ENCODE data around the gene PHF2. TPM values are rescaled to one million over a fixed set of nuclear protein-coding genes. Genes with fewer than 3 reads are reported as not detected.

The PHF2 gene
- total RNA-seq, 1 experiment from 2014 or later, result 11.6 TPM

DNA sequence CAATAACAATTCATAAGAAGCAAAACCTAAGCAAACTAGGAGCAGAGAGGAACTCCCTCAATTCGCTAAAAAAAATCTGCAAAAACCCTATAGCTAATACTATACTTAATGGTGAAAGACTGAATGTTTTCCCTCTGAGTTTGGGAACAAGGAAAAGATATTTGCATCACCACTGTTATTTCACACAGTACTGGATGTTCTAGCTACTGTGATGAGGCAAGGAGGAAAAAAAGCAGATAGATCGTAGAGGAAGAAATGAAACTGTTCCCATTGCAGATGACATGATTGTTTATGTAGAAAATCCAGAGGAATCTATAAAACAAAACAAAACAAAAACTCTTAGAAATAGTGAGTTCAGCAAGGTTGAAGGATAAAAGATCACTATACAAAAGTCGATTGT lies 116.7 kb downstream of the PHF2 start (continued):
- TF ChIP-seq, protein P1, sequence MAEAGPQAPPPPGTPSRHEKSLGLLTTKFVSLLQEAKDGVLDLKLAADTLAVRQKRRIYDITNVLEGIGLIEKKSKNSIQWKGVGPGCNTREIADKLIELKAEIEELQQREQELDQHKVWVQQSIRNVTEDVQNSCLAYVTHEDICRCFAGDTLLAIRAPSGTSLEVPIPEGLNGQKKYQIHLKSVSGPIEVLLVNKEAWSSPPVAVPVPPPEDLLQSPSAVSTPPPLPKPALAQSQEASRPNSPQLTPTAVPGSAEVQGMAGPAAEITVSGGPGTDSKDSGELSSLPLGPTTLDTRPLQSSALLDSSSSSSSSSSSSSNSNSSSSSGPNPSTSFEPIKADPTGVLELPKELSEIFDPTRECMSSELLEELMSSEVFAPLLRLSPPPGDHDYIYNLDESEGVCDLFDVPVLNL (CRISPR knock-in tag; IDR thresholded peaks at IDR 0.05; ENCODE audit: borderline replicate concordance, low read depth), result no peak
- no peak for TF ChIP-seq JUN (CRISPR knock-in tag; IDR thresholded peaks at IDR 0.05)

DNA sequence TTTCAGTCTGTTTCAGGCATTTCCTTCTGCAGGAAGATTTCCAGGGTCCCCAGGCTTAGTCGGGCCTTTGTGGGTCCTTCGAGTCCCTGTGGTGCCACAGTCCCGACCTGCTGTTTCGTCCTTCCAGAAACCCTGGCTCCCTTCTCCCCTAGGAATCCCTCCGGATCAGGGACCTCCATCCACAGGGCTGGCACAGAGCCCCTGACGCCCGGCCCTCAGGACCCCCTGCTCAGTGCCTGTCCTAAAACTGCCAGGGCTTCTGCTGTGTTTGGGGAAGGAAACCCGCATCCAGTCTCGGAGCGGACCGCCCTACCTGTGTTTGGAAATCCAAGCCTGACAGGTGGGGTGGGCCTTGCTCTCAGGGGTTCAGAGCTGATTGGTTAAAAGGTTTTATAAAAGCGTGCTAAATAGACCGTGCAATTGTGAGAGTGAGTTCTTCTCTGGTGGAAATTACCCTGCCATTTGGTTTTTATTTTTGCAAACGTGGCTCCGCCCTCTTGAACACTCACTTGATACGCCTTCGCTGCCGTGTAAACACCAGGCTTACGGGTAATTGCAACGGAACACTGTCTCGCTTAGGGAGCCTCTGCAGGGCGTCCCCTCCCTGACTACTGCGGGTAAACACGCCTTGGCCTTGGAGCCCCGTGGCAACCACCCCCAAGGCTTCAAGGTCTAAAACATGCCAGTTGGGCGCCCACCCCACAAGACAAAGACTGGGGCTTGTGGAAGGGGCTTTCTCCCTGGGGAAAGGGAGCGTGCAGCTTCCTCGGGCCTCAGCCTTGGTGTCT lies 121.2 kb downstream of the PHF2 start:
- TF ChIP-seq CTCF (IDR thresholded peaks at IDR 0.05), result no peak
- no peak for TF ChIP-seq ZNF512 (CRISPR knock-in tag; IDR thresholded peaks at IDR 0.05; ENCODE audit: borderline replicate concordance)
- no peak for TF ChIP-seq PRRX2 (CRISPR knock-in tag; IDR thresholded peaks at IDR 0.05)
- TF ChIP-seq, protein P2, sequence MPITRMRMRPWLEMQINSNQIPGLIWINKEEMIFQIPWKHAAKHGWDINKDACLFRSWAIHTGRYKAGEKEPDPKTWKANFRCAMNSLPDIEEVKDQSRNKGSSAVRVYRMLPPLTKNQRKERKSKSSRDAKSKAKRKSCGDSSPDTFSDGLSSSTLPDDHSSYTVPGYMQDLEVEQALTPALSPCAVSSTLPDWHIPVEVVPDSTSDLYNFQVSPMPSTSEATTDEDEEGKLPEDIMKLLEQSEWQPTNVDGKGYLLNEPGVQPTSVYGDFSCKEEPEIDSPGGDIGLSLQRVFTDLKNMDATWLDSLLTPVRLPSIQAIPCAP (CRISPR knock-in tag; IDR thresholded peaks at IDR 0.05), result no peak
- TF ChIP-seq TEAD4 (CRISPR knock-in tag; IDR thresholded peaks at IDR 0.05), result no peak
- no peak for TF ChIP-seq SMAD3 (CRISPR knock-in tag; IDR thresholded peaks at IDR 0.05; ENCODE audit: borderline replicate concordance)
- TF ChIP-seq HMGA2 (CRISPR knock-in tag; IDR thresholded peaks at IDR 0.05), result no peak
- TF ChIP-seq USF1 (CRISPR knock-in tag; IDR thresholded peaks at IDR 0.05), result no peak
- TF ChIP-seq ZSCAN18 (CRISPR knock-in tag; IDR thresholded peaks at IDR 0.05), result no peak
- TF ChIP-seq, protein P3, sequence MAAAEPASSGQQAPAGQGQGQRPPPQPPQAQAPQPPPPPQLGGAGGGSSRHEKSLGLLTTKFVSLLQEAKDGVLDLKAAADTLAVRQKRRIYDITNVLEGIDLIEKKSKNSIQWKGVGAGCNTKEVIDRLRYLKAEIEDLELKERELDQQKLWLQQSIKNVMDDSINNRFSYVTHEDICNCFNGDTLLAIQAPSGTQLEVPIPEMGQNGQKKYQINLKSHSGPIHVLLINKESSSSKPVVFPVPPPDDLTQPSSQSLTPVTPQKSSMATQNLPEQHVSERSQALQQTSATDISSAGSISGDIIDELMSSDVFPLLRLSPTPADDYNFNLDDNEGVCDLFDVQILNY (CRISPR knock-in tag; IDR thresholded peaks at IDR 0.05), result no peak
- no peak for TF ChIP-seq MXD4 (CRISPR knock-in tag; IDR thresholded peaks at IDR 0.05; ENCODE audit: borderline replicate concordance)
- no peak for TF ChIP-seq ZNF425 (CRISPR knock-in tag; conservative IDR thresholded peaks at IDR 0.05)
- no peak for TF ChIP-seq ZBTB43 (CRISPR knock-in tag; IDR thresholded peaks at IDR 0.05)
- TF ChIP-seq, protein P1 (CRISPR knock-in tag; IDR thresholded peaks at IDR 0.05; ENCODE audit: borderline replicate concordance, low read depth), result no peak
- no peak for TF ChIP-seq ZBTB21 (CRISPR knock-in tag; IDR thresholded peaks at IDR 0.05; ENCODE audit: borderline replicate concordance)
- TF ChIP-seq, protein P4, sequence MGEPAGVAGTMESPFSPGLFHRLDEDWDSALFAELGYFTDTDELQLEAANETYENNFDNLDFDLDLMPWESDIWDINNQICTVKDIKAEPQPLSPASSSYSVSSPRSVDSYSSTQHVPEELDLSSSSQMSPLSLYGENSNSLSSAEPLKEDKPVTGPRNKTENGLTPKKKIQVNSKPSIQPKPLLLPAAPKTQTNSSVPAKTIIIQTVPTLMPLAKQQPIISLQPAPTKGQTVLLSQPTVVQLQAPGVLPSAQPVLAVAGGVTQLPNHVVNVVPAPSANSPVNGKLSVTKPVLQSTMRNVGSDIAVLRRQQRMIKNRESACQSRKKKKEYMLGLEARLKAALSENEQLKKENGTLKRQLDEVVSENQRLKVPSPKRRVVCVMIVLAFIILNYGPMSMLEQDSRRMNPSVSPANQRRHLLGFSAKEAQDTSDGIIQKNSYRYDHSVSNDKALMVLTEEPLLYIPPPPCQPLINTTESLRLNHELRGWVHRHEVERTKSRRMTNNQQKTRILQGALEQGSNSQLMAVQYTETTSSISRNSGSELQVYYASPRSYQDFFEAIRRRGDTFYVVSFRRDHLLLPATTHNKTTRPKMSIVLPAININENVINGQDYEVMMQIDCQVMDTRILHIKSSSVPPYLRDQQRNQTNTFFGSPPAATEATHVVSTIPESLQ (CRISPR knock-in tag; IDR thresholded peaks at IDR 0.05), result no peak
- TF ChIP-seq NR1H2 (CRISPR knock-in tag; IDR thresholded peaks at IDR 0.05), result no peak
- Mint-ChIP-seq H3K4me3 (no peak overlapping the region), H3K27ac (no peak overlapping the region), H3K27me3 (ENCODE audit: low read depth) (no peaks in the 10 kb centered on the region), H3K4me1 (no peaks in the 10 kb centered on the region), H3K9me3 (peaks cover 40% of the 10 kb centered on the region), H3K36me3 (peaks cover 6% of the 10 kb centered on the region)
- POLR2A ChIA-PET, result no interaction called here
- DNase-seq (ENCODE audit: low spot score) (no peak), ATAC-seq (no peak)
- CTCF ChIA-PET, result no interaction called here
